Measurements from ENCODE around the gene XAF1. TPM values are rescaled to one million over a fixed set of nuclear protein-coding genes. Genes with fewer than 3 reads are reported as not detected.

The XAF1 gene, protein sequence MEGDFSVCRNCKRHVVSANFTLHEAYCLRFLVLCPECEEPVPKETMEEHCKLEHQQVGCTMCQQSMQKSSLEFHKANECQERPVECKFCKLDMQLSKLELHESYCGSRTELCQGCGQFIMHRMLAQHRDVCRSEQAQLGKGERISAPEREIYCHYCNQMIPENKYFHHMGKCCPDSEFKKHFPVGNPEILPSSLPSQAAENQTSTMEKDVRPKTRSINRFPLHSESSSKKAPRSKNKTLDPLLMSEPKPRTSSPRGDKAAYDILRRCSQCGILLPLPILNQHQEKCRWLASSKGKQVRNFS
- 10 to 100 TPM in 2 of 3 donors, 1 to 10 TPM in 1; 9.7 to 79.6 (median 39.2) TPM for polyA plus RNA-seq

DNA sequence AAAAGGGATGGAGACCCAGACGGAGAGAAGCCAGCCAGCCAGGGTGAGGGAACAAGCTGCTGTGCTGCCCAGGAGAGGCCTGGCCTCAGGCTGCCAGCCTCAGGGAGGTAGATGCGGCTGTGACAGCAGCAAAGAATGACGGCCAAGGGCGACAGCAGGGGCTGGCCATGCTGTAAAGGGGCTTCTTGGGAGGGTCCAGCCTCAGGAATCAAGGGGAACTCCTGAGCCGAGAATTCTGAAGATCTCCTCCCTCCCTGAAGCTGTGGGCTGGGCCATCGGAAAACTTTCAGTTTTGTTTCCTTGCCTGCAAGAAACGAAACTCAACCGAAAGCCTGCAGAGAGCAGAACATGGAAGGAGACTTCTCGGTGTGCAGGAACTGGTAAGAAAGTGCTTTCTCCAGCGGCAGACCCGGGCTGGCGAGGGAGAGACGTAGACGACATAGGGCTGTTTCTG lies at the start of gene XAF1:
TSS of gene XAF1 (plus strand) at position 316 of the 454 bp plus-strand sequence. CDS start at position 349, 33 bp downstream.
- Mint-ChIP-seq H3K4me1 (peaks cover 65 to 70% of the 10 kb centered on the region in 2 donors), H3K9me3 (no peaks in the 10 kb centered on the region), H3K27me3 (ENCODE audit: low read depth in 3 of 3) (peaks cover 4 to 9% (median 5%) of the 10 kb centered on the region in 3 donors), H3K27ac (peak within 1 kb of the TSS; percentile 94 to 96 (median 96)), H3K36me3 (peaks cover 6 to 26% (median 15%) of the 10 kb centered on the region in 3 donors), H3K4me3 (peak within 1 kb of the TSS; percentile 98 to 99 (median 99))
- DNase-seq: peak; percentile 64 to 71 (median 67)

DNA sequence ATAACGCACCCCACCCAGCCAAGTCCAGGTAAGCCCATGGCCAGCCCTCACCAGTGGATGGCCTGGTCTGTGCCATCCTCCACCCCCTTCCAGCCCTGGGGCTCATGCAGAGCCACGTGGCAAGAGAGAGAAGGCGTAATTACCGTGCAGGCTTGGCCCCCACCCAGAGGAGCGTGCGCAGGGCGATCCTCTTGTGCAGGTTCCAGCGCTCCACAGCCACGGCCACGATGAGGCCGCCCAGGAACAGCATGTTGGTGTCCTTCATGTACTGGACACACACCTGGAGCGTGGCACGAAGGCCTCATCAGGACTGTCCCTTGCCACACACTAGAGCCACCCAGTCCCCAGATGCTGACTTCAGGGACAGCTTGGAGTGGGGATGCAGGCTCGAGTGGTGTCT lies 49.3 kb upstream of the XAF1 start:
- Mint-ChIP-seq H3K27me3 (ENCODE audit: low read depth in 3 of 3) (peaks cover 4 to 19% (median 10%) of the 10 kb centered on the region in 3 donors), H3K27ac (no peak overlapping the region), H3K4me1 (peaks cover 0 to 5% of the 10 kb centered on the region in 2 donors), H3K9me3 (no peaks in the 10 kb centered on the region), H3K36me3 (peaks cover 0 to 3% (median 0%) of the 10 kb centered on the region in 3 donors), H3K4me3 (no peak overlapping the region)
- DNase-seq: no peak

DNA sequence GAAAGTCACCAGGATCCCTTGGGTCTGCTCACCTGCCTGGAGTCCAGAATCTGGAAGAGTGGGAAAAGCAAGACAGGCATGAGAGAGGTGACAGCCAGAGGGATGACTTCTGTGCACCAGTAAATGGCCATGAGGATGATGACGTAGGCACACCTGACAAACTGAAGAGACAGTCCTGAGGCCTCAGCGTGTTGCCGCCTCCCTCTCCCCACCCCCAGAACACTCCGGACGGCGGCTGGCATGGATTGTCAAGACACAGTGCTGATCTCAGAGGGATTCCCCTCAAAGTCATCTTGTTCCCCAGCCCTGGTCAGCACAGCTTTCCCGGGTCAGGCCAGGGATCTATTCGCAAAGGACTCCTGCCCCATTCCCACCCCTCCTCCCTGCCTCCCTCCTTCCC lies 48.9 kb upstream of the XAF1 start:
- H3K4me3 Mint-ChIP-seq: no peak overlapping the region
- no peak for DNase-seq
- peaks cover 4 to 19% (median 10%) of the 10 kb centered on the region in 3 donors for H3K27me3 Mint-ChIP-seq (ENCODE audit: low read depth in 3 of 3)
- H3K27ac Mint-ChIP-seq: no peak overlapping the region
- no peaks in the 10 kb centered on the region for H3K9me3 Mint-ChIP-seq
- H3K36me3 Mint-ChIP-seq: peaks cover 0 to 4% (median 0%) of the 10 kb centered on the region in 3 donors
- H3K4me1 Mint-ChIP-seq: peaks cover 1 to 8% of the 10 kb centered on the region in 2 donors

DNA sequence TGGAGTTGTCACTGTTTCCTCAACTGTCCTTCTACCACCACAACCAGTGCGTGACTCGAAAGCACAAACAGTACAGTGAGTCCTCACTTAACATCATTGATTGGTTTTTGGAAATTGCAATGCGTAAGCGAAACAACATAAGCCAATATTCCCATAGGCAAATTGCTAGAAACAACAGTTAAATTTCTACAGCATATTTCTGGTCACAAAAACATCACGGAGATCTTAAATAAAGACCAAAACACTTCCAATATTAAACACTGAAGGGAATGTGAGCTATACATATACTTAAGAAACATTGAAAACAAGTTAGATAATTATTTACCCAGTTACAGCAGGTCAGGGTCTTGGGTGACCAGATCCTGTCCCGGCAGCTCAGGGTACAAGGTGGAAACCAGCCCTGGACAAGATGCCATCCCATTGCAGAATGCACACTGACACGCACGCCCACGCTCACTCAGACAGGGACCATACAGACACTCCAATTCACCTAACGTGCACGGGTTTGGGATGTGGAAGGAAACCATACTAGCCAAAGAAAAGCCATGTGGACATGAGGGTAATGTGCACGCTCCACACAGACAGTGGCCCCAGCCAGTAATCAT lies 47.4 kb upstream of the XAF1 start:
- peaks cover 0 to 4% (median 0%) of the 10 kb centered on the region in 3 donors for H3K36me3 Mint-ChIP-seq
- no peak overlapping the region for H3K27ac Mint-ChIP-seq
- no peak for DNase-seq
- H3K9me3 Mint-ChIP-seq: no peaks in the 10 kb centered on the region
- H3K4me1 Mint-ChIP-seq: peaks cover 5 to 17% of the 10 kb centered on the region in 2 donors
- peaks cover 4 to 18% (median 10%) of the 10 kb centered on the region in 3 donors for H3K27me3 Mint-ChIP-seq (ENCODE audit: low read depth in 3 of 3)
- H3K4me3 Mint-ChIP-seq: no peak overlapping the region

DNA sequence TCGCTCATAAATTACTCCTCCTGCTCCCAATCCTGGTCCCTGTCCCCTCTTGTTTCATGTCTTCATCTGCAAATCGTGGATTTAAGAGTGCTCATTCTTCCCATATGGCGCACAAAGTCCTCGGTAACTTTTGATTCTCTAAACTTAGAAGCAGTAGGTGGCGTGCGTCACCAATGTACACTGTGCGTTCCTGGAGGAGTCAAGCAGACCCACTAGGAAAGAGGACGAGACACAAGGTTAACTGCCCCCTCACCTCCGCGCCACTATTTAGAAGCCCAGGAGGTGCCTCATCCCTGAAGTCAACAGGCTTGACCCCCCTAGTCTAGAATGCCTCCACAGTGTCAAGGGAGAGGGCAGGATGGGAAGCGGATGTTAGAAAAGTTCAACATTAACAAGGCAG lies 45.5 kb upstream of the XAF1 start:
- peaks cover 9 to 17% of the 10 kb centered on the region in 2 donors for H3K4me1 Mint-ChIP-seq
- no peak overlapping the region for H3K27ac Mint-ChIP-seq
- no peak for DNase-seq
- peaks cover 7 to 16% (median 11%) of the 10 kb centered on the region in 3 donors for H3K27me3 Mint-ChIP-seq (ENCODE audit: low read depth in 3 of 3)
- H3K9me3 Mint-ChIP-seq: no peaks in the 10 kb centered on the region
- no peak overlapping the region for H3K4me3 Mint-ChIP-seq
- H3K36me3 Mint-ChIP-seq: peaks cover 0 to 4% (median 0%) of the 10 kb centered on the region in 3 donors

DNA sequence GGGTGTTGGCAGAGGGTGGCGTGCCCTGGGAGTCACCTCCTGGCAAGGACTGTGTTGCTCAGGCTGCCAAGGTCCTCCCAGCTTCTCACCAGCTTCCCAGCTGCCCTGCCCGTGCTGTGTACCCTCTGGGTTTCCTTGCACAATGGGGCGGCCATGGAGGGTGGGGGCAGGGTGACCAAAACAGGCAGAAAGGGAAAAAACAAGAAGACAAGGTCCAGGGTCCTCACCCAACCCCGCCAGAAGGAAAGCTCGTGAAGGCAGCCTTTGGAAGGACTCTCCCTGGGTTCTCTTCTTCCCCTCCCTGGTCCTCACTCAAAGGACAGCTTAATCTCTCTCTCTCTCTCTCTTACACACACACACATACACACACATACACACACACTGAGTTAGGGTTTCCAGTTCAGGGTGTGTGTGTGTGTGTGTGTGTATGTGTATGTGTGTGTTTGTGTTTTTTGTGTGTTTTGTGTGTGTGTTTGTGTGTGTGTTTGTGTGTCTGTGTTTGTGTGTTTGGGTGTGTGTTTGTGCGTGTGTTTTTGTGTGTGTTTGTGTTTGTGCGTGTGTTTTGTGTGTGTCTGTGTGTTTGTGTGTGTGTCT lies 44.7 kb upstream of the XAF1 start:
- Mint-ChIP-seq H3K4me1 (peaks cover 9 to 17% of the 10 kb centered on the region in 2 donors), H3K9me3 (peaks cover 0 to 1% (median 0%) of the 10 kb centered on the region in 6 donors), H3K4me3 (peak overlapping the region in 1 of 5 donors; percentile 0), H3K36me3 (peaks cover 0 to 4% (median 0%) of the 10 kb centered on the region in 3 donors), H3K27ac (no peak overlapping the region), H3K27me3 (ENCODE audit: low read depth in 3 of 3) (peaks cover 7 to 23% (median 15%) of the 10 kb centered on the region in 3 donors)
- no peak for DNase-seq

DNA sequence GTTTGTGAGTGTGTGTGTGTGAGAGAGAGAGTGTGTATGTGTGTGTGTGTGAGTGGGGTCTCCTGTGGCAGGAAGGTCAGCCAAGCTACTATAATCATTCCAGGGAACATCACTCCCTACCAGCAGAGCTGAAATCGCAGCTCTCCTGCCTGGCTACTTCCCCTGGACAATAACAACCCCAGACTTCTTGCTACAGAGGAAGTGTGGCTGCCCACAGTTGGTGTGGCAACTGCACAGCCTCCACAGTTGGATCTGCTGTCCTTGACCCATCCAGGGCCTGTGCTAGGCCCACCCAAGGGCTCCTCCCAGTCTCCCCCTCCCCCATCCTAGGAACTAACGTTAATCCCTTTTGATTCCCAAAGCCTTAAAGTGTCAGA lies 44.2 kb upstream of the XAF1 start:
- H3K27me3 Mint-ChIP-seq (ENCODE audit: low read depth in 3 of 3): peaks cover 7 to 28% (median 14%) of the 10 kb centered on the region in 3 donors
- peaks cover 9 to 17% of the 10 kb centered on the region in 2 donors for H3K4me1 Mint-ChIP-seq
- H3K27ac Mint-ChIP-seq: no peak overlapping the region
- DNase-seq: no peak
- peaks cover 0 to 2% (median 0%) of the 10 kb centered on the region in 6 donors for H3K9me3 Mint-ChIP-seq
- no peak overlapping the region for H3K4me3 Mint-ChIP-seq
- H3K36me3 Mint-ChIP-seq: peaks cover 0 to 4% (median 0%) of the 10 kb centered on the region in 3 donors

DNA sequence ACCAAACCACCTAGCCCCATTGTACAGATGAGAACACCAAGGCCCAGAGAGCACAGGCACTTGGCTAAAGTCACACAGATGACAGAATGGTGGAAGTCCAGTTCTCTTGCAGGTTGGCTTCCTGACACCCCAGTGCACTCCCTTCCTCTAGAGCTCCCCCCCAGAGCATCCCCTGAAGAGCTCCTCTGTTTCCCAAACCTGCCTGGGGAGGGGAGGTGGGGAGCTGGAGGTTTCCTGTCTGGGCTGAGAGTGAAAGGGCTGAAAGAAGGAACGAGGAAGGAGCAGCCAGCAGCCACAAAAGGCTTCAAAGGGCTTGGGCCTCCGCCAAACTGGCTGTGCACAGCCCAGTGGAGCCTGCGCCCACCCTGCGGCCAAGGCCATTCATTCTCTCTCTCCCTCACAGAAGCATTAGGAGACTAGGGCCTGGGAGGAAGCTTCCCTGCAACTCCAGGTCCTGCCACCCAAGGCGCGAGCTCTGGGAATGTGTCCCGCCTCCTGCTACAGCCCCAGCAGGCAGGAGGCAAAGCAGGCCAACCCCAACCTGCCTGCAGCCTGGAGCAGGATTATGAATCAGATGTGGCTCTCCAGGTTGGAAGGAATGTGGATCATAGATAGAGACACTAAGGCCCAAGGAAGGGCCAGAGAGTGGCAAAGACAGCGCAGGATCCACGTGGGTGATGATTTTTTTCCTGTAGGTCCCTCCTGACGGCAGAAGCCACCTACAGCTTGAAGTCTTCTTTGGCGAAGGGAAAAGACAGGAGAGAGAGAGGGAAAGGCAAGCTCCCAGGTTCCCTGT lies 43.6 kb upstream of the XAF1 start:
- no peak for DNase-seq
- peak overlapping the region in 1 of 5 donors; percentile 17 for H3K4me3 Mint-ChIP-seq
- peaks cover 6 to 31% (median 13%) of the 10 kb centered on the region in 3 donors for H3K27me3 Mint-ChIP-seq (ENCODE audit: low read depth in 3 of 3)
- peaks cover 0 to 2% (median 0%) of the 10 kb centered on the region in 6 donors for H3K9me3 Mint-ChIP-seq
- H3K36me3 Mint-ChIP-seq: peaks cover 0 to 4% (median 0%) of the 10 kb centered on the region in 3 donors
- peaks cover 9 to 17% of the 10 kb centered on the region in 2 donors for H3K4me1 Mint-ChIP-seq
- H3K27ac Mint-ChIP-seq: no peak overlapping the region

DNA sequence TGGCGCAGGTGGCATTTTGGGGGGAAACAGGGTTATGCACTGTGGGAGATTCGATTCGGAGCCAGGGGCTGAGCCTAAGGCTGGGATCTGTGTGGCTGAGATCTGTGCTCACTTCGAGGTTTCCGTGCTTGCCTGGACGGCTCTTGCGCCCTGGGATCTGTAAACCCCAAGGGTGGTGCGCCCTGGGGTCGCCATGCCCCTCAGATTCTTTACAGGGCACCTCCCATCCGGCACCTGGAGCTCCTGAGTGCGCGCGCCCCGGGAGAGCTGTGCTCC lies 43.1 kb upstream of the XAF1 start:
- Mint-ChIP-seq H3K27ac (no peak overlapping the region), H3K9me3 (peaks cover 0 to 2% (median 0%) of the 10 kb centered on the region in 6 donors), H3K36me3 (peaks cover 0 to 4% (median 0%) of the 10 kb centered on the region in 3 donors), H3K4me3 (no peak overlapping the region), H3K4me1 (peaks cover 9 to 17% of the 10 kb centered on the region in 2 donors), H3K27me3 (ENCODE audit: low read depth in 3 of 3) (peaks cover 6 to 34% (median 13%) of the 10 kb centered on the region in 3 donors)
- DNase-seq: no peak

DNA sequence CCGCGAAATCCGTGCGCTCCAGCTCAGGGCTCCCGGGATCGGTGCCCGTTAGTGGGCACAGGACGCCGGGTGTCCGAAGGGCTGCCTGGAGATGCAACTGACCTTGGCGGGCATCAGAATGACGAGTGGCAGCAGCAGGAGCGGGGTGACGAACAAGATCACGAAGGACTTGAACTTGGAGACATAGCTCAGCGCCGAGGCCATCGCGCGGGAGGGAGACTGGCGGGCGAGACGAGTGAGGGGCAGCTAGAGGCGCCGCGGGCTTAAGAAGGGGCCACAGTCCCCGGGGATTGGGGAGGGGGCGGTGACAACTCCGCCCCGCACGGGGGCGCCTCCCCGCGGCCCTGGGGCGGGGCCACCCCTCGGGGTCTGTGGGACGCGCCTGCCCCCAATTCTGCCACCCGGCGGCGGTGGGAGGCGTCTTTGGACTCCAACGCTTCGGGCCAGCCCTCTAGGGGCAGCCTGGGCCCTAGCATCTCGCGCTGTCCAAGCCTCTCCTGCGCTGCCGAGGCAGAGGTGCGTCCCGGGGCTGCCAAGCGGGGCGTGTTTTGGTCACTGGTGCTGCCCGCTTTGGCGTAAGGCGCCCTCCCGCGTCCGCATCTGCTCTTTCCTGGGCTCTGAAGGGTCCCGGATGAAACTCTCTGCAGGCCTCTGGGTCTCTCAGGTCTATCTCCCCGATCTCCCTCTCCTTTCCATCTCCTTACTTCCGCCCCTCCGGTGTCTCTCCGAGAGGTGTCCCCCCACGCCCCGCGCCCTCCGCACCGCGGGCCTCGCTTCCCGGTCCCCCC lies 42.5 kb upstream of the XAF1 start, which contains the start of gene SLC13A5:
TSS of gene SLC13A5 (minus strand) at position 240 of the 788 bp plus-strand sequence. CDS start at position 204, 36 bp downstream.
- DNase-seq: peak in 1 of 3 donors; percentile 1
- Mint-ChIP-seq H3K27ac (no peak within 1 kb of the TSS), H3K36me3 (peaks cover 0 to 4% (median 0%) of the 10 kb centered on the region in 3 donors), H3K27me3 (ENCODE audit: low read depth in 3 of 3) (peaks cover 6 to 37% (median 11%) of the 10 kb centered on the region in 3 donors), H3K4me1 (peaks cover 9 to 17% of the 10 kb centered on the region in 2 donors), H3K4me3 (peak within 1 kb of the TSS in 2 of 5 donors; percentile 21 to 67), H3K9me3 (peaks cover 0 to 2% (median 0%) of the 10 kb centered on the region in 6 donors)

DNA sequence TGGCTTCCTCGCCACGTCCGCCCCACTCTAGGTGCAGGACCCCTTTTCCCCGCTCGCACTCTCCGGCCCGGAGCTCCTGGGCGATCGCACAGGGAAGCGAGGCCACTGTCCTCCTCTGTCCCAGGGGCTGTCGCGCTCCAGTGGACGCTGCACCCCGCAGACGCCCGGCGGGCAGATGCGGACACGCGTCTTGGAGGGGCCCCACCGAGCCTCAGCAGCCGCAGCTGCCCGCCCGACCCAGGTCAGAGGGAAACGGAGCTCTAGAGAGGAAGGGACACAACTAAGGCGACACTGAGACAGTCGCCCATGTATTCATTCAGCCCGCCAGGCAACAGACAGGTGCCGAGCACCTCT lies 42.0 kb upstream of the XAF1 start:
- Mint-ChIP-seq H3K9me3 (peaks cover 0 to 2% (median 0%) of the 10 kb centered on the region in 6 donors), H3K27me3 (ENCODE audit: low read depth in 3 of 3) (peaks cover 6 to 36% (median 8%) of the 10 kb centered on the region in 3 donors), H3K4me1 (peaks cover 9 to 17% of the 10 kb centered on the region in 2 donors)

DNA sequence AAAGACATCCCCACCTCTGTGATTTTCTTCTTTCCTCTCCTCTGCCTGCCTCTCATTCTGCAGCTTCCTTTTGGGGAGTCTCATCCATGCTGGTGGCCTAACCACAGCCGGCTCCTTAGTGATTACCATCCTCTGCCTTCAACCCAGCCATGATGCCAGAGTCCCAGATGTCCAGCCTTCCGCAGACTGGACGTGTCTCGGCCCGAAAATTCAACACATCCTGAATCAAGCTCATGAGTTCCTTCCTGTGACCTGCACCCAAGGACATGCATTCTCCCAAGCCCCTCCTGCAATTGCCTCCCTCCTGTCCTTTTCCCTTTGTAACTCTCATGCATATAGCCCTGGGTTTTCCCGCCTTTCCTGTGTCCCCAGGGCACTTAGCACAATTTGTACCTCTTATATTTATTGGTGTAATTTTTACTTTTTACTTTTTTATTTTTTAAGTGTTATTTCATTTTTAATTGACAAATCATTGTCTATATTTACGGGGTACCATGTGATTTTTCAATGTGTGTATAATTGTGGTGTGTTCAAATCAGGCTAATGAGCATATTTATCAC lies 41.5 kb upstream of the XAF1 start:
- DNase-seq: no peak
- H3K4me1 Mint-ChIP-seq: peaks cover 9 to 17% of the 10 kb centered on the region in 2 donors
- H3K4me3 Mint-ChIP-seq: peak overlapping the region in 2 of 5 donors; percentile 21 to 67
- H3K27me3 Mint-ChIP-seq (ENCODE audit: low read depth in 3 of 3): peaks cover 6 to 34% (median 8%) of the 10 kb centered on the region in 3 donors
- H3K36me3 Mint-ChIP-seq: peaks cover 0 to 4% (median 0%) of the 10 kb centered on the region in 3 donors
- no peak overlapping the region for H3K27ac Mint-ChIP-seq
- peaks cover 0 to 2% (median 0%) of the 10 kb centered on the region in 6 donors for H3K9me3 Mint-ChIP-seq

More for the DNA sequence above, 42.0 kb upstream of the XAF1 start:
- no peak overlapping the region for H3K4me3 Mint-ChIP-seq
- H3K27ac Mint-ChIP-seq: no peak overlapping the region
- DNase-seq: no peak
- peaks cover 0 to 4% (median 0%) of the 10 kb centered on the region in 3 donors for H3K36me3 Mint-ChIP-seq
